ENCODE measurements around the gene GH2. TPM values are rescaled to one million over a fixed set of nuclear protein-coding genes. Genes with fewer than 3 reads are reported as not detected.

Gene GH2
- total RNA-seq, 3 donors from 2014 or later (not counting 1 experiment from before 2014, with no cell fraction given) = not detected

DNA sequence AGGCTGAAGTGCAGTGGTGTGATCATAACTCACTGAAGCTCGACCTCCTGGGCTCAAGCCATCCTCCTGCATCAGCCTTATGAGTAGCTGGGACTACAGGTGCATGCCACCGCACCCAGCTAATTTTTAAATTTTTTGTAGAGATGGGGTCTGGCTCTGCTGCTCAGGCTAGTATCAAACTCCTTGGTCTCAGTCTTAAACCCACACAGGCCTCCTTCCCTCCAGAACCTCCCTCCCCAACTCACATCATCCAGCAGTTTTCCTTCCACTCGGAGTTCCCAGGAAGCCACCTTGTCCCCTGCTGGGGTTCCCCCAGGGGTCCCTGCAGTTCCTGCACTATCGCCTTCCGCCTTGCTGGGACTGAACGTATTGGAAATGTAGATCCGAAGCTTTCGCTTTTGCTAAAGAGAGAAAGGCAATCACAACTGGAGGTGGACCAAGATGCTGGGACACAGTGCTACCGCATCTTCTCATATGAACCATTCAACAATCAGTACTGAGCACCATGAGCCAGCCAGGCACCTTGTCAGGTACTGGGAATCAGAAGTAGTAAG is 46.5 kb downstream of the GH2 start:
- Mint-ChIP-seq H3K4me3 (no peak overlapping the region), H3K9me3 (no peaks in the 10 kb centered on the region), H3K36me3 (no peaks in the 10 kb centered on the region), H3K27me3 (ENCODE audit: low read depth in 2 of 2) (no peaks in the 10 kb centered on the region), H3K27ac (no peak overlapping the region), H3K4me1 (peaks cover 11 to 27% of the 10 kb centered on the region in 2 donors)
- H3K4me3 ChIP-seq (ENCODE audit: low read length) = no peak overlapping the region
- H3K9me3 ChIP-seq (ENCODE audit: control insufficient read depth, insufficient read depth, low read length) = no peaks in the 10 kb centered on the region
- TF ChIP-seq, protein P1, sequence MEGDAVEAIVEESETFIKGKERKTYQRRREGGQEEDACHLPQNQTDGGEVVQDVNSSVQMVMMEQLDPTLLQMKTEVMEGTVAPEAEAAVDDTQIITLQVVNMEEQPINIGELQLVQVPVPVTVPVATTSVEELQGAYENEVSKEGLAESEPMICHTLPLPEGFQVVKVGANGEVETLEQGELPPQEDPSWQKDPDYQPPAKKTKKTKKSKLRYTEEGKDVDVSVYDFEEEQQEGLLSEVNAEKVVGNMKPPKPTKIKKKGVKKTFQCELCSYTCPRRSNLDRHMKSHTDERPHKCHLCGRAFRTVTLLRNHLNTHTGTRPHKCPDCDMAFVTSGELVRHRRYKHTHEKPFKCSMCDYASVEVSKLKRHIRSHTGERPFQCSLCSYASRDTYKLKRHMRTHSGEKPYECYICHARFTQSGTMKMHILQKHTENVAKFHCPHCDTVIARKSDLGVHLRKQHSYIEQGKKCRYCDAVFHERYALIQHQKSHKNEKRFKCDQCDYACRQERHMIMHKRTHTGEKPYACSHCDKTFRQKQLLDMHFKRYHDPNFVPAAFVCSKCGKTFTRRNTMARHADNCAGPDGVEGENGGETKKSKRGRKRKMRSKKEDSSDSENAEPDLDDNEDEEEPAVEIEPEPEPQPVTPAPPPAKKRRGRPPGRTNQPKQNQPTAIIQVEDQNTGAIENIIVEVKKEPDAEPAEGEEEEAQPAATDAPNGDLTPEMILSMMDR (IDR thresholded peaks at IDR 0.05) = no peak
- H3K4me1 ChIP-seq (ENCODE audit: control insufficient read depth, insufficient read depth, low read length) = peaks cover 45% of the 10 kb centered on the region
- DNase-seq (no peak), ATAC-seq (no peak)
- H3K27me3 ChIP-seq (ENCODE audit: control insufficient read depth, insufficient read depth, low read length) = no peaks in the 10 kb centered on the region
- intact Hi-C loops (cut with micrococcal nuclease) = no loop called here
- H3K36me3 ChIP-seq (ENCODE audit: control insufficient read depth, insufficient read depth, low read length) = peaks cover 64% of the 10 kb centered on the region
- H3K27ac ChIP-seq (ENCODE audit: low read length) = no peak overlapping the region
- 91% methylated on average over 9 of the region's 9 CpGs for WGBS (ENCODE audit: insufficient coverage)

DNA sequence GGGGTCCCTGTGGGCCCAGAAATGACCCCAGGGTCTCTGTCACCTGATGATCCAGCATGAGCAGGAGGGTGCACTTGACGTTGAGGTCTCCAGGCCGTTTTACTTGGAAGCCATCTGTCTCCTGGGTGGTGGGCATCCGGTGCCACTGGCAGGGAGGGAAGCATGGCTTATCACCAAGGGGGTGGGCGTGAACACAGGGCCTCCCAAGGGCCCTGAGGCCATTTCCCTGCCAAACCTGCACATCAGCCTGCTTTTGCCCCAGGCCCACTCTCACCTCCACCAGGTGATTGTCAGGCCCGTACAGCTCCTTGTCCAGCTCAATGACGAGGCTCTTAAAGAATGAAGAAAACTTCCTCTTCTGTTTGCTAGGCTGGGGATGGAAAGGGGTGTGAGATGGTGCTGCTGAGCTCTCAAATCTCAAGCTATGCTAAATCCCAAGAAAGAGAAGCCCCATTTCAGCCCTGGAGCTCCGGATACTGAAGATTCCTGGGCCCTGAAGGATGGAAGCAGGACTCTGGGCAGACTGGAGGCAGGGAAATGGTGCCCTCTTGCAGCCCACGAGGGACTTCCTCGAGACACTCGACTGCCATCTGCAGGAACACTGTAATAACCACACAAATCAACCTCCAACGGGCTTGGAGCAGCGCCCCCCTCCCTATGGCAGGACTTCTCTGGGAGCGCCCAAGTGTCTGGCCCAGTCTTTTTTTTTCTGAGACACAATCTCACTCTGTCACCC is 47.1 kb downstream of the GH2 start:
- Histone ChIP-seq H3K4me3 (ENCODE audit: low read length) (no peak overlapping the region), H3K4me1 (ENCODE audit: control insufficient read depth, insufficient read depth, low read length) (peaks cover 40% of the 10 kb centered on the region), H3K27ac (ENCODE audit: low read length) (no peak overlapping the region), H3K9me3 (ENCODE audit: control insufficient read depth, insufficient read depth, low read length) (no peaks in the 10 kb centered on the region), H3K36me3 (ENCODE audit: control insufficient read depth, insufficient read depth, low read length) (peaks cover 70% of the 10 kb centered on the region), H3K27me3 (ENCODE audit: control insufficient read depth, insufficient read depth, low read length) (no peaks in the 10 kb centered on the region)
- no peak overlapping the region for H3K4me3 Mint-ChIP-seq
- no peaks in the 10 kb centered on the region for H3K9me3 Mint-ChIP-seq
- H3K27ac Mint-ChIP-seq = peak overlapping the region in 1 of 2 donors; percentile 68
- intact Hi-C loops (cut with micrococcal nuclease) = no loop called here
- peaks cover 4% of the 10 kb centered on the region for H3K36me3 Mint-ChIP-seq
- WGBS (ENCODE audit: insufficient coverage) = 36% methylated on average over 13 of the region's 13 CpGs
- peaks cover 10 to 31% of the 10 kb centered on the region in 2 donors for H3K4me1 Mint-ChIP-seq
- DNase-seq (peak in 1 of 2 donors; percentile 81), ATAC-seq (peak; percentile 80 to 94 (median 84))
- TF ChIP-seq, protein P1 (IDR thresholded peaks at IDR 0.05) = peak; percentile 43
- no peaks in the 10 kb centered on the region for H3K27me3 Mint-ChIP-seq (ENCODE audit: low read depth in 2 of 2)

DNA sequence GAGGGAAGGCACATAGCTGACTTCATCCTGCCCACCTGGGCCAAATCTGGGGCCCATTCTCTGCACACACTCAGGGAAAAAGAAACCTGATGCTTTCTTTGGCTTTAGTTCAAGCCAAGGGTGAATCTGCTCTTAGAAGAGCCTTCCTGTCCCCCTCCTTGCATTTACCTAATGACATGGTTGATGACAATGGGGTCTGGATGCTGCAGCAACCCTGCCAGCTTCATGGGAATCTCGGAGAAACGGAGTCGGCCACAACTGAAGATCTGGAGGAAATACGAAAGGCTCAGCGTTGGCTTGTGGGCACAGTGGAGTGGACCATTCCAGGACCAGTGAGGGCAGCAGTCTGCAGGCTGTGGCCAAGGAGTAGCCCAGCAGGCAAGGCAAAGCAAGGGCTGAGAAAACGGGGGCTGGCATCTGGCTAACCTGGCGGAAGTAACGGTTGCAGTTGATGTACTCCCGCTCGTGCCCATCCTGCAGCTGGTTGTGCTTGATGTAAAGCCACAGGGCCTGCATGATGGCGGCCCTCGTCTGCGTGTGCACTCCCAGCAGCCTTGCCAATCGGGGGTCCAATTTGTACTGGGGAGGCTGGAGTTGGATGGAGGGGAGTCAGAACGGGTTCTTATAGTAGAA is 47.9 kb downstream of the GH2 start:
- Mint-ChIP-seq H3K4me3 (no peak overlapping the region), H3K27me3 (ENCODE audit: low read depth in 2 of 2) (no peaks in the 10 kb centered on the region), H3K36me3 (peaks cover 7% of the 10 kb centered on the region), H3K27ac (peak overlapping the region in 1 of 2 donors; percentile 68), H3K9me3 (no peaks in the 10 kb centered on the region), H3K4me1 (peaks cover 10 to 38% of the 10 kb centered on the region in 2 donors)
- H3K4me1 ChIP-seq (ENCODE audit: control insufficient read depth, insufficient read depth, low read length) = peaks cover 37% of the 10 kb centered on the region
- DNase-seq (no peak), ATAC-seq (no peak)
- H3K9me3 ChIP-seq (ENCODE audit: control insufficient read depth, insufficient read depth, low read length) = no peaks in the 10 kb centered on the region
- TF ChIP-seq, protein P1 (IDR thresholded peaks at IDR 0.05) = no peak
- H3K36me3 ChIP-seq (ENCODE audit: control insufficient read depth, insufficient read depth, low read length) = peaks cover 75% of the 10 kb centered on the region
- WGBS (ENCODE audit: insufficient coverage) = 94% methylated on average over 15 of the region's 15 CpGs
- no peak overlapping the region for H3K27ac ChIP-seq (ENCODE audit: low read length)
- H3K27me3 ChIP-seq (ENCODE audit: control insufficient read depth, insufficient read depth, low read length) = no peaks in the 10 kb centered on the region
- H3K4me3 ChIP-seq (ENCODE audit: low read length) = no peak overlapping the region
- intact Hi-C loops (cut with micrococcal nuclease) = no loop called here

Measured in natural killer cell (primary cell).